Neural progenitor cell (in vitro differentiated cells): Measurements from ENCODE around the gene ST3GAL6. TPM values are rescaled to one million over a fixed set of nuclear protein-coding genes. Genes with fewer than 3 reads are reported as not detected.

Experiments
- DNase-seq: peaks from one replicate; pipeline ENCODE4 v3.0.0-alpha.2; 2016; ENCODE audit warnings: low spot score
- H2AFZ ChIP-seq: fragments of 200-600 bp; sonication (generic); replicated peaks from 2 replicates; pipeline ENCODE4 v1.6.1; 2016; ENCODE audit warnings: antibody characterized with exemption
- H3F3A ChIP-seq: fragments of 200-600 bp; sonication (generic); 2 replicates; pipeline ENCODE4 v1.6.1; 2016; ENCODE audit warnings: antibody characterized with exemption, low read depth
- H3K27ac ChIP-seq: fragments of 200-600 bp; sonication (generic); 2 replicates; pipeline ENCODE4 v1.5.1; 2016; ENCODE audit warnings: mild to moderate bottlenecking
- H3K27me3 ChIP-seq: fragments of 200-600 bp; sonication (generic); 2 replicates; pipeline ENCODE4 v1.6.1; 2016; ENCODE audit warnings: mild to moderate bottlenecking, moderate library complexity
- H3K36me3 ChIP-seq: fragments of 200-600 bp; sonication (generic); 2 replicates; pipeline ENCODE4 v1.5.1; 2016
- H3K4me1 ChIP-seq: fragments of 200-600 bp; sonication (generic); 2 replicates; pipeline ENCODE4 v1.6.1; 2016; ENCODE audit warnings: mixed run types
- H3K4me2 ChIP-seq: fragments of 200-600 bp; sonication (generic); 2 replicates; pipeline ENCODE4 v1.6.1; 2016
- H3K4me3 ChIP-seq: fragments of 200-600 bp; sonication (generic); 2 replicates; pipeline ENCODE4 v1.5.1; 2016
- H3K79me2 ChIP-seq: fragments of 200-600 bp; sonication (generic); 2 replicates; pipeline ENCODE4 v1.6.1; 2016; ENCODE audit warnings: low read depth
- H3K9ac ChIP-seq: fragments of 200-600 bp; sonication (generic); 2 replicates; pipeline ENCODE4 v1.6.1; 2016
- H3K9me3 ChIP-seq: fragments of 200-600 bp; sonication (generic); 2 replicates; pipeline ENCODE4 v1.5.1; 2016; ENCODE audit warnings: low read depth
- H4K20me1 ChIP-seq: fragments of 200-600 bp; sonication (generic); 2 replicates; pipeline ENCODE4 v1.6.1; 2016; ENCODE audit warnings: low read depth
- H3K27ac Mint-ChIP-seq: 3 replicates; pipeline ENCODE4 v1.8.0; 2021; ENCODE audit warnings: mixed read lengths
- H3K27me3 Mint-ChIP-seq: 2 replicates; pipeline ENCODE4 v1.8.0; 2022; ENCODE audit warnings: low read depth, mild to moderate bottlenecking, inconsistent platforms, moderate library complexity, mixed read lengths; ENCODE audit not compliant: insufficient read depth
- H3K36me3 Mint-ChIP-seq: 3 replicates; pipeline ENCODE4 v1.8.0; 2021; ENCODE audit warnings: mixed read lengths
- H3K4me1 Mint-ChIP-seq: 3 replicates; pipeline ENCODE4 v1.8.0; 2021; ENCODE audit warnings: mixed read lengths
- H3K4me3 Mint-ChIP-seq: 3 replicates; pipeline ENCODE4 v1.8.0; 2021; ENCODE audit warnings: mild to moderate bottlenecking, moderate library complexity, mixed read lengths
- H3K9me3 Mint-ChIP-seq: 3 replicates; pipeline ENCODE4 v1.8.0; 2020; ENCODE audit warnings: mixed read lengths
- EZH2 ChIP-seq: fragments of 200-600 bp; sonication (generic); IDR thresholded peaks from 2 replicates; pipeline ENCODE4 v1.6.1; 2017; ENCODE audit warnings: antibody characterized with exemption, mild to moderate bottlenecking, moderate library complexity
- EZH2phosphoT487 ChIP-seq: fragments of 200-600 bp; sonication (generic); IDR thresholded peaks from 2 replicates; pipeline ENCODE4 v1.6.1; 2017; ENCODE audit warnings: antibody characterized with exemption
- total RNA-seq: library from RNA; depleted of rRNA; stranded (reverse); fragments of >200 nt; gene quantifications from 2 replicates; pipeline ENCODE4 v1.2.3, GENCODE V29; 2015; ENCODE audit warnings: low replicate concordance
- TF ChIP-seq, protein P1 (sequence below): fragments of 200-600 bp; sonication (generic); IDR thresholded peaks from 2 replicates; pipeline ENCODE4 v1.5.1; 2017; ENCODE audit warnings: antibody characterized with exemption, mild to moderate bottlenecking

The ST3GAL6 gene
- total RNA-seq, 1 donor from 2014 or later, result 18.6 TPM

DNA sequence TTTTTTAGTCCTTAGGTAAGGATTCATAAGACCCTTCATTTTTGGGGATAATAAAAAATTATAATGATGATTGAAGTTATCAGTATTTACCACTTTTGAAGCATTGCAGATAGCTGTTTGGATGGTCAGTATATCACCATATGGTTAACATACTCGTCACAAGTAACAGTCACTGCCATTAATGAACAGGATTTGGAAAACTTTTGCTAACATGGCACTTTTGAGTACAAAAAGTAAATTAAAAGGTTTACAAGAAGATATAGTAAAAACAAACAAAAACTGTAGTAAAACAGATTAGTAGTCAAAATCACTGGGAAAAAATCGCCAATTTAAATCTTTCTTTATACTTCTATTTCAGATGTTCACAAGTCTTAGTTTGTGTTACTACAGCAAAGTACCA lies 37.8 kb upstream of the ST3GAL6 start:
- H3K9me3 ChIP-seq, result no peaks in the 10 kb centered on the region
- no peak overlapping the region for H3K4me3 ChIP-seq
- H3K27ac ChIP-seq, result no peak overlapping the region
- no peaks in the 10 kb centered on the region for H3F3A ChIP-seq
- H3K9me3 Mint-ChIP-seq, result no peaks in the 10 kb centered on the region
- no peak overlapping the region for H3K9ac ChIP-seq
- no peak for DNase-seq
- H2AFZ ChIP-seq, result no peak overlapping the region
- no peaks in the 10 kb centered on the region for H3K79me2 ChIP-seq
- peaks cover 13% of the 10 kb centered on the region for H3K4me1 ChIP-seq
- no peak overlapping the region for H3K27ac Mint-ChIP-seq
- no peak overlapping the region for H3K4me2 ChIP-seq
- peaks cover under 1% of the 10 kb centered on the region for H3K27me3 Mint-ChIP-seq
- H3K4me1 Mint-ChIP-seq, result peaks cover 2% of the 10 kb centered on the region
- no peaks in the 10 kb centered on the region for H3K36me3 ChIP-seq
- TF ChIP-seq EZH2phosphoT487 (no peak), EZH2 (no peak)
- TF ChIP-seq, protein P1, sequence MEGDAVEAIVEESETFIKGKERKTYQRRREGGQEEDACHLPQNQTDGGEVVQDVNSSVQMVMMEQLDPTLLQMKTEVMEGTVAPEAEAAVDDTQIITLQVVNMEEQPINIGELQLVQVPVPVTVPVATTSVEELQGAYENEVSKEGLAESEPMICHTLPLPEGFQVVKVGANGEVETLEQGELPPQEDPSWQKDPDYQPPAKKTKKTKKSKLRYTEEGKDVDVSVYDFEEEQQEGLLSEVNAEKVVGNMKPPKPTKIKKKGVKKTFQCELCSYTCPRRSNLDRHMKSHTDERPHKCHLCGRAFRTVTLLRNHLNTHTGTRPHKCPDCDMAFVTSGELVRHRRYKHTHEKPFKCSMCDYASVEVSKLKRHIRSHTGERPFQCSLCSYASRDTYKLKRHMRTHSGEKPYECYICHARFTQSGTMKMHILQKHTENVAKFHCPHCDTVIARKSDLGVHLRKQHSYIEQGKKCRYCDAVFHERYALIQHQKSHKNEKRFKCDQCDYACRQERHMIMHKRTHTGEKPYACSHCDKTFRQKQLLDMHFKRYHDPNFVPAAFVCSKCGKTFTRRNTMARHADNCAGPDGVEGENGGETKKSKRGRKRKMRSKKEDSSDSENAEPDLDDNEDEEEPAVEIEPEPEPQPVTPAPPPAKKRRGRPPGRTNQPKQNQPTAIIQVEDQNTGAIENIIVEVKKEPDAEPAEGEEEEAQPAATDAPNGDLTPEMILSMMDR, result no peak
- no peaks in the 10 kb centered on the region for H3K27me3 ChIP-seq
- H3K36me3 Mint-ChIP-seq, result no peaks in the 10 kb centered on the region
- no peak overlapping the region for H3K4me3 Mint-ChIP-seq
- H4K20me1 ChIP-seq, result no peaks in the 10 kb centered on the region

DNA sequence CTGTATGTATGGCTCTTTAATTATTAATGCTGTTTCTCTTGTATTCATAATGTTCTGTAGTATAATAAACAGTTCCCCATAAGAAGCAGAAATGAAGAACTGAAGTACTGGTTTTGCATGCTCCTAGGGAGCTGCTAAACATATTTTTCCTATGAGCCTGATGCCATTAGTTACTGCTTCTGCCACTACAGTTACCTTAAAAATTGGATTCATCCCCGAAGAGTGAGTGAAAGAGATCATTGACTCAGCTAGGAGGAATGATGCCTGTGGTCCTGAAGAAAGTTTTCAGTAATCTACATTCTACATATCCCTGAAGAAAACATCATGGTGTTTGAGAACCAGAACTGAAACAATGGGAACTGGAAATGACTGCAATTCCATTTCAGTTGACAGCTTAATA lies 37.1 kb upstream of the ST3GAL6 start:
- no peak overlapping the region for H3K27ac ChIP-seq
- no peaks in the 10 kb centered on the region for H3K79me2 ChIP-seq
- H2AFZ ChIP-seq, result no peak overlapping the region
- no peaks in the 10 kb centered on the region for H3K9me3 ChIP-seq
- no peaks in the 10 kb centered on the region for H4K20me1 ChIP-seq
- no peaks in the 10 kb centered on the region for H3F3A ChIP-seq
- peaks cover 2% of the 10 kb centered on the region for H3K4me1 Mint-ChIP-seq
- H3K4me2 ChIP-seq, result no peak overlapping the region
- H3K4me1 ChIP-seq, result peaks cover 13% of the 10 kb centered on the region
- no peaks in the 10 kb centered on the region for H3K36me3 ChIP-seq
- no peak for DNase-seq
- H3K4me3 Mint-ChIP-seq, result no peak overlapping the region
- no peaks in the 10 kb centered on the region for H3K9me3 Mint-ChIP-seq
- TF ChIP-seq EZH2phosphoT487 (no peak), EZH2 (no peak)
- TF ChIP-seq, protein P1, result no peak
- no peaks in the 10 kb centered on the region for H3K36me3 Mint-ChIP-seq
- H3K27ac Mint-ChIP-seq, result no peak overlapping the region
- H3K27me3 ChIP-seq, result no peaks in the 10 kb centered on the region
- H3K9ac ChIP-seq, result no peak overlapping the region
- no peak overlapping the region for H3K4me3 ChIP-seq
- peaks cover 7% of the 10 kb centered on the region for H3K27me3 Mint-ChIP-seq

DNA sequence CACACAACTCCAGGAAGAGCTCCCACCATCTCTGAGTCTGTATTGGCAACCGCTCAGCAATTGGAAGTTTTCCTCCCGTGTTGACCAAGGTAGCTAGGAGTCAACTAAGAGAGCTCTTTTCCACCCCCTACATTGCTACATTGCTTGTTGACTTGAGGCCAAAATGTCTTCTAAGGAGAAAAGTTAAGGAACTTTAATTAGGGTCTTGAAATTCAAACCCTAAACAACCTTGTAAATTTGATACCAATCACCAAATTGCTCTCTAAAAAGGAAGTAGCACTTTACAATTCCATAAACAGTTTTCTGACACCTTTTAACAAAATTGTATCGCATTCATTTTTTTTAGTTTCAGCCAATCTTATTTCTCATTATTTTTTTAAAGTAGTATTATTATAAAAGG lies 35.5 kb upstream of the ST3GAL6 start:
- H4K20me1 ChIP-seq, result no peaks in the 10 kb centered on the region
- Mint-ChIP-seq H3K4me3 (no peak overlapping the region), H3K27me3 (peaks cover 9% of the 10 kb centered on the region), H3K9me3 (no peaks in the 10 kb centered on the region), H3K4me1 (peaks cover 2% of the 10 kb centered on the region), H3K36me3 (no peaks in the 10 kb centered on the region), H3K27ac (no peak overlapping the region)
- no peak for DNase-seq
- H3K9ac ChIP-seq, result no peak overlapping the region
- no peak overlapping the region for H3K4me3 ChIP-seq
- H3F3A ChIP-seq, result peaks cover 10% of the 10 kb centered on the region
- no peaks in the 10 kb centered on the region for H3K9me3 ChIP-seq
- H3K27me3 ChIP-seq, result no peaks in the 10 kb centered on the region
- H2AFZ ChIP-seq, result no peak overlapping the region
- TF ChIP-seq, protein P1, result no peak
- no peak for TF ChIP-seq EZH2
- TF ChIP-seq EZH2phosphoT487, result no peak
- no peaks in the 10 kb centered on the region for H3K36me3 ChIP-seq
- H3K27ac ChIP-seq, result no peak overlapping the region
- no peaks in the 10 kb centered on the region for H3K79me2 ChIP-seq
- H3K4me2 ChIP-seq, result no peak overlapping the region
- H3K4me1 ChIP-seq, result peaks cover 9% of the 10 kb centered on the region
